Measurements from ENCODE around the gene CLDN22.
"Not testable (repeated sequence)": the region's sequence is repeated elsewhere in the genome, so short reads cannot be mapped to it uniquely, and the experiment has no call there.

CLDN22 gene

DNA sequence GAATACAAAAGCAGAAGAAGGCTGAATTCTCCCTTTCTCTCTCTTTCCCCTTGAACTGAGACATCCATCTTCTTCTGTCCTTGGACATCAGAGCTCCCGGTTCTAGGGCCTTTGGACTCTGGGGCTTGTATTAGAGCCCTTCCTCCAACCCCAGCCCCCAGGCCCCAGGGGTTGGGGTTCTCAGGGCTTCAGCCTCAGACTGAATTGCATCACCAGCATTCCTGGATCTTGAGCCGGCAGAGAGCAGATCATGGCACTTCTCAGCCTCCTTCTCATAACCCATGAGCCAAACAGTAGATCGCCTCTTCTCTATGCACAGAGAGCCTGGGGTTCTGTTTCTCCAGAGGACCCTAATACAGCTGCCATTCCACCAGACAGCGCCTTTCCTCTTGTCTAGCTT, 27.5 kb upstream of the CLDN22 start:
- DNase-seq (ENCODE audit: low read depth in 2 of 2, low spot score in 1 of 2), result no peak

DNA sequence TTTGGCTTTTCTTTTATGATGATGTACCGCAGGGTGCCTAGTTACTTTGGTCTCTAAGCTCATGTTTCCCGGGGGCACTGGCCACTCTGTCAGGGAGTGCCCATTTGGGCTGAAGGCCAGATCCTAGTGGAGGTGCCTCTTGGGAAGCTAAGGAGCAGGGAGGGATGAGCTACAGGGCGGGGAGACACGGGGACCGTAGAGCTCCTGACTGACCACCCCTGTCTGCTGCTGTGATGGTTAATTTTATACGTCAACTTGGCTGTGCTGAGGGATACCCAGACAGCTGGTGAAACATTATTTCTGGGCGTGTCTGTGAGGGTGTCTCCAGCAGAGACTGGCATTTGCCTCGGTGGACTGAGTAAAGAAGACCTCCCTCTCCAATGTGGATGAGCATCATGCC, 27.1 kb upstream of the CLDN22 start:
- DNase-seq (ENCODE audit: low read depth in 2 of 2, low spot score in 1 of 2), result no peak

DNA sequence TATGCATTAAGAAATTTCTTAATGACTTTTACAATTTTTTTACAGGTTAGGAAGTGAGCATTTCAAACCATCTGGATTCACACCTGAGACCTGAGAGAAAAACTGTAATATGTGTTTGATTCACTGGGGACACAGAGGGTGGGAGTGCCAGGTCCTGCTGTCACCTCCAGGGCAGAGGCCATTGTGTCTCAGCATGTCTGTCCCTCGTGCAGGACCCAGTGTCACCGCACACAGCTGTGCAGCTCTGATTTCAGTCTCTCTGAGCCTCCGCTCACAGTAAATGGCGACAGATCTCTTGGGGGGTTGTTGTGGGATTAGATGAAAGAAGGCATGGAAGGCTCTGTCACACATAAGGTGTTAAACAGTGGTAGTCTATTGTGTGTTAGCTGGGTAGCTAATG, 25.2 kb upstream of the CLDN22 start:
- no peak for DNase-seq (ENCODE audit: low read depth in 2 of 2, low spot score in 1 of 2)

DNA sequence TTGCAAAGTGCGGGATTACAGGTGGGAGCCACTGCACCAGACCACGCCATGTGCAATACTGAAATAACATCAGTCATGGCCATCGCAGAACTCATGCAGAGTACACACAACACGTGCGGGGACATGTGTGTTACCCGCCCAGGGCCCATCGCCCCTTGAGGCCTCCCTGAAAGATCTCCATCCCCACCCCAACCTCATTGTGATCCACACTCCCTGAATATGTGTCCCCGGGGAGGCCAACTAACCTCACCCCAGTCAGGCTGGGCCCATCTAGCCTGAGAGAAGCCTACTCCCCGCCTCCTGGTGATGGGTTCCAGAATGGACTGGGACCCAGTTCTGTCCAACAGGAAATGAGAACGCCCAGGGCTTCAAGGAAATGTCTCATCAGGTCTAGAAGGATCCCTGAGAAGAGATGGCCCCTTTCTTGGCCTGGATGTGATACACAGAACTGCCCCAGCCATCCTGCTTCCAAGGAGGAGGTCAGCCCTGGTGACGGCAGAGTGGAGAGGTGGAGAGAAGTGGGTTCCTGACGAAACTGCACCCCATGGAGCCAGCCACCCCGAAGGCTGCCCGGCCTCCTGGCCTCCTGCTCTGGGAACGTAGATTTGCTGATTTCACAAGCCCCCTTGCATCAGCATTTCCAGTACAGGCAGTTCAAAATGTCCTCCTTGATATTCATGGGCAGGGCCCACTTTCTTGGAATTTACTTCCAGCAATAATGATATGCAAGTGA, 24.6 kb upstream of the CLDN22 start:
- no peak for DNase-seq (ENCODE audit: low read depth in 2 of 2, low spot score in 1 of 2)

- no peak for DNase-seq (ENCODE audit: low read depth in 2 of 2, low spot score in 1 of 2)
These were observed 23.7 kb upstream of the CLDN22 start for GRCh38 chr4:183343730-183344129.

DNA sequence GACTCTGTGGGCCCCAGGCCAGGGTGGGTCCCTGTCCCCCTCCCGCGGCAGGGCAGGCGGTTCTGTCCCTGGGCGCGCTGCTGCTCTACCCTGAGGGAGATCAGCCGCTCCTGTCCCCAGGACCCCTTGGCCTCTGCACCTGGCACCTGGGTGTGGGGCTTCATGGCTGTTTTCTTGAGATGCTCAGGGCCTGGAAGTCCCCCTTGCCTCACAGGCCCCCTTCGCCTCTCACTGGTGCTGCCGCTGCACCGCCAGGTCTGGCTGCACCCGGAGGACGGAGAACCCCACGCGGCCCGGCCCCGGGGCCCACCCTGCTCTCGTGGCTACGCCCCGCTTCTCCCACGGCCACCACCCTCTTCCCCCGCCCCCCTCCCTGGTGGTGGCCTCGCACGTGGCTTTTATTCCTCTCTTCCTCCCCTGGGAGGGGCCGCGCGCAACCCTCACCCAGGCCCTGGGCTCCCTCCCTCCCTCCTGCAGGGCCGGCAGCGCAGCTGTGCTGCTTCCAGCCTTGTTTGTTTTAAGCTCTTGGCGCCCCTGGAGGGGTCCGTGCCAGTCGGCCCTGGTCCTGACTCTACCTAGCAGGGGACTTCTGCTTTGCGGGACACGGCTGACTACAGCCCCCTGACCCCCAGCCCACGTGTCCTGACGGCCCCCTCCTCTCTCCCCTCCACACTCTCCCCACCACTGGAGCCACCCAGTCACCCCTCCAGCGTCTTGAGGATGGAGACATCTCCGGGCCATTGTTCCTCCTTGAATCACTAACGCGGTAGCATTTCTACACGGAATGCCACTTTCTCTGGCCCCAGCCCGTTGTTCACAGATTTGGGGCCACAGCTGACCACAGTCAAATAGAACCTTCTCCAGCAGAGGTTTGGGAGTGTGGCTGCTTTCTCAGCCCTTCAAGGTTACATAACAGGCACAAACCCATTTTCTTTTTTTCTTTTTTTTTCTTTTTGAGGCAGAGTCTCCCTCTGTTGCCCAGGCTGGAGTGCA, 22.8 kb upstream of the CLDN22 start:
- no peak for DNase-seq (ENCODE audit: low read depth in 2 of 2, low spot score in 1 of 2)

- DNase-seq (ENCODE audit: low read depth in 2 of 2, low spot score in 1 of 2), result no peak
These were observed 17.8 kb upstream of the CLDN22 start for GRCh38 chr4:183337833-183338232.

DNA sequence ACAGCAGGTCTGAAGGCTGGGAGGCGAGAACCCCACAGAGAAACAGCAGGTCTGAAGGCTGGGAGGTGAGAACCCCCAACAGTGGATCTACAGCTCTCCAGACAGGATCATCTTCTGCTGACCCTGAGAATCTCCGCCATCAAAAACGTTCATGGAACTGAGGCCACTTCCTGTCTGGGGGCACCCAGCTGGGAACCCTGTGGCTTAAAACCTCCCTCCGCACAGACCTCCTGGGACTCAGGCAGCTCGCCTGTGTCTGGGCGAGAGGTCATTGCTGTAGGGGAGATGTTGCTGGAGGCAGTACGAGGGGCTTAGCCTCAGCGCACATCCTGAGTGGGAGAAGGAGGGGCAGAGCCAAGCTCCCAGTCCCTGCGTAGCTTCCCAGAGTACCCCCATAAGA, 17.3 kb upstream of the CLDN22 start:
- no peak for DNase-seq (ENCODE audit: low read depth in 2 of 2, low spot score in 1 of 2)

DNA sequence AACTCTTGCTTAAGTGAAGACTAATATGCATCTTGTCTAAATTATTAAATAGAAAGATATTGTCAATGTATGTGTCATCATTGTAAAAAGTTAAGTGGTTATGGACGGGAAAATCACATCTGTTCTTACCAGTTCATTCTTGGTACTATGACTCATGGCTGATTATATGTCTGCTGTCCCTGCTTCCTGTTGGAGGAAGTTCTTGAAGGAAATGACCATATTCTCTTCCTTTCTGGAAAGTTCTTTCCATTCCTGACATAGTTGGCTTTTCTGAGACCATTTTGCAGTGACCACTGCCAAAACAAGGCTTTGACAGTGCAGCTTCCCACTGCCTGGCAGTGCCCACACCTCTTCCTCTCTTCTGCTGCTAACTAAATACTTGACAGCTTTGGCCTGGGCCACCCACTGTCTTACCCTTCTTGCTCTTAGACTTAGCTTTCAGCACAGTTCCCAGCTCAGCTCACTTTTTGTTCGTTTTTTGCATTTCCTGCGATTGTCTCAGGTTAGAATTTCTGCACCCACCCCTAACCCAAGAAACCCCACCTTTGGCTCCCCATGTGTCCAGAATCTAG, 15.4 kb upstream of the CLDN22 start:
- DNase-seq (ENCODE audit: low read depth in 2 of 2, low spot score in 1 of 2), result no peak

GRCh38 chr4:183333983-183334382, 13.9 kb upstream of the CLDN22 start:
- no peak for DNase-seq (ENCODE audit: low read depth in 2 of 2, low spot score in 1 of 2)

DNA sequence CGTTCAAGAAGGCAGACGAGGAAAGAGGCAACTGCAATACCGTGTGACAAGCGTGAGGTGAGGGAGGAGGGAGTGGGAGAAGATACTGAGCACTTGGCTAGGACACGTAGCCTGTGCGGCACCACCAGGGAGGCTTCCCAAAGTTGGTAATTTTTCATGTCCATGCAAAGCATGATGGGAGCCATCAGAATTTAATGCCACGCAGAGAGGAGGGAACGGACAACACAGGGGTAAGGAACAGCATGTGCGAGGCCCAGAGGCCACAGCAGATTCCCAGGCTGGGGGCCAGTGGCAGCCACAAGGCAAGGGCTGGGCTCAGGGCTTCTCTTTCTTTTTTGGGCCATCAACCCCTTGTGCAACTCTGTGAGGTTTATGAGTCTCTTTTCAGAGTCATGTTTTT, 13.1 kb upstream of the CLDN22 start:
- no peak for DNase-seq (ENCODE audit: low read depth in 2 of 2, low spot score in 1 of 2)

GRCh38 chr4:183332447-183332846, 12.4 kb upstream of the CLDN22 start:
- DNase-seq (ENCODE audit: low read depth in 2 of 2, low spot score in 1 of 2), result no peak

GRCh38 chr4:183330841-183331240, 10.8 kb upstream of the CLDN22 start:
- DNase-seq (ENCODE audit: low read depth in 2 of 2, low spot score in 1 of 2), result no peak

GRCh38 chr4:183329954-183330742, 10.1 kb upstream of the CLDN22 start:
- DNase-seq (ENCODE audit: low read depth in 2 of 2, low spot score in 1 of 2), result no peak

DNA sequence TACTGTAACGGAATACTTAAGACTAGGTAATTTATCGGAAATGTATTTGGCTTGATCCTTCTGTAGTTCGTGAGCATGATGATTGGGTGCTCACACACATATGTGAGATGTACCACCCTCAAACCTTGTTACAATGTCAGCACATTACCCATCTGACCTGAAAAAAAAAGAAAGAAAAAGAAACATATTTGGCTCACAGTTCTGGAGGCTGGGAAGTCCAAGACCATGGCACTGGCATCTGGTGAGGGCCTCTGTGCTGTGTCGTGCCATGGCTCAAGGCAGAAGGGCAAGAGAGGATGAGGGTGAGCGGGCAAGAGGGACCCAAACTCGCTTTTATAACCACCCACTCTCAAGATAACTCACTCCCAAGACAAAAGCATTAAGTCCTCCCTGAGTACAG, 9.2 kb upstream of the CLDN22 start:
- DNase-seq (ENCODE audit: low read depth in 2 of 2, low spot score in 1 of 2), result no peak

DNA sequence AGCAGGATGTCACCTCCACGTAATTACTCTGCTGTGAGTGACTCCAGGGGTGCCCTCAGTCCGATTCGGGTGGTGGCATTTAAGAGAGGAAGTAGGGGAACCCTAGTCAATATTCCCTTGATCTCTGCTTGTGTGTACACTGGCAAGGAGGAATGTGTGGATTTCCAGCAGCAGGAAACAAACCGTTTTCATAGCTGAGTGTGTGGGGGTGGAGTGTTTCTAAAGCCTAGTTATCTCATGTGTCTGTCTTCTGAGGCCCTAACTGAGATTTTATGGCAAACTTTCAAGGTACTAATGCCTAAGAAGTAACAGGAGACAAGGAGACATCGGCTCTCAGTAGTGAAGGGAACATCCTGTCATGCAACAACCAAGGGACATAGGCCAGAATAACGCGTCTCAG, 8.8 kb upstream of the CLDN22 start:
- no peak for DNase-seq (ENCODE audit: low read depth in 2 of 2, low spot score in 1 of 2)

- DNase-seq (ENCODE audit: low read depth in 2 of 2, low spot score in 1 of 2), result no peak
These were observed 7.8 kb upstream of the CLDN22 start for GRCh38 chr4:183327827-183328226.

DNA sequence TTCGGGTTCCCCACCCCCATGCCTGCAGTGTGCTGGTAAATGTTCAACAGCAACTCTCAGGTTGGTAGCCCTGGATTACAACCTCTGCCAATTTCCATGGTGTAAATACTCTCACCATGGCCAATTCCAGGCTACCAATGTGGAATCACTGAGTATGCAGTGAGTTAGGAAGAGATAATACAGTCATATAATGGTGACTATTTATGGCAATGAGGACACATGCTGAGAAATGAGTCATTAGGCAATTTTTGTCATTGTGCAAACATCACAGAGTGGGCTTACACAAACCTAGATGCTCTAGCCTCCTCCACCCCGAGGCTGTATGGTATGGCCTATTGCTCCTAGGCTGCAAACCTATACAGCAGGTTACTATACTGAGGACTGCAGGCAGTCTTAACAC, 6.8 kb upstream of the CLDN22 start:
- DNase-seq (ENCODE audit: low read depth in 2 of 2, low spot score in 1 of 2), result no peak

DNA sequence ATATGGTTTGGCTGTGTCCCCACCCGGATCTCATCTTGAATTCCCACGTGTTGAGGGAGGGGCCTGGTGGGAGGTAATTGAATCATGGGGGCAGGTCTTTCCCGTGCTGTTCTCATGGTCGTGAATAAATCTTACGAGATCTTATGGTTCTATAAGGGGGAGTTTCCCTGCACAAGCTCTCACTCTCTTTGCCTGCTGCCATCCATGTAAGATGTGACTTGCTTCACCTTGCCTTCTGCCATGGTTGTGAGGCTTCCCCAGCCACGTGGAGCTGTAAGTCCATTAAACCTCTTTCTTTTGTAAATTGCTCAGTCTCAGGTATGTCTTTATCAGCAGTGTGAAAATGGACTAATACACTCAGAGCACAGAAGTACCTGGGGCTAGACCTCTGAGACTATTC, 6.3 kb upstream of the CLDN22 start:
- not testable (repeated sequence) for DNase-seq (ENCODE audit: low read depth in 2 of 2, low spot score in 1 of 2)

DNA sequence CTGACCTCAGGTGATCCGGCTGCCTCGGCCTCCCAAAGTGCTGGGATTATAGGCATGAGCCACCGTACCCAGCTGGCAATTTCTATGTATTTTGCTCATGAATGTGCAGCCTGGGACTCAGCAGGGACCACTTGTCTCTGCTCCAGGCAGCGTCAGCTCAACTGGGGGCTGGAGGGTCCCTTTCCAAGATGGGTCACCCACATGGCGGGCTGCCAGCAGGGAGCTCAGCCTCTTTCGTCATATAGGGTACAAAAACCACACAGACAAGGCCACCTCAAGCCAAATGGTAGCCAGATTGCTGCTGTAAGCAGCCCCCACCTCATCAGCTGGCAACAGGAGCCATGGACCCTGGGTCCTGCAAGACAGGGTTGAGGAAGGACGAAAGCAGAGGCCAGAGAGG, 4.5 kb upstream of the CLDN22 start:
- DNase-seq (ENCODE audit: low read depth in 2 of 2, low spot score in 1 of 2), result no peak

DNA sequence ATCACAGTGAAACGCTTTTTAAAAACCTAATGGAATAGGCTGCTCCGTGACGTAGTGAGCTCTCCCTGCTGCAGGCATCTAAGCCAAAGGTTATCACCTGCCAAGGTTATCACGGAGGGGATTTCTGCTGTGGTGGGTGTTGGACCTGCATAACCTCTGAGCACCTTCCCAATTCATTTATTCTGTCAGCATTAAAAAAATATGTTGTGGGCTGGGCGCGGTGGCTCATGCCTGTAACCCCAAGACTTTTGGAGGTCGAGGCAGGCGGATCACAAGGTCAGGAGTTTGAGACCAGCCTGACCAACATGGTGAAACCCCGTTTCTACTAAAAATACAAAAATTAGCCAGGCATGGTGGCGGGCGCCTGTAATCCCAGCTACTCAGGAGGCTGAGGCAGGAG, 4.0 kb upstream of the CLDN22 start:
- DNase-seq (ENCODE audit: low read depth in 2 of 2, low spot score in 1 of 2), result not testable (repeated sequence)

All from stimulated activated CD8-positive, alpha-beta memory T cell treated with anti-CD3 and anti-CD28 coated beads, Interleukin-4, amount 100 ng/mL, for 4 hours (primary cell).